ENCODE data around the gene TMCC1.
"Not testable (repeated sequence)": the region's sequence is repeated elsewhere in the genome, so short reads cannot be mapped to it uniquely, and the experiment has no call there.

Gene TMCC1

DNA sequence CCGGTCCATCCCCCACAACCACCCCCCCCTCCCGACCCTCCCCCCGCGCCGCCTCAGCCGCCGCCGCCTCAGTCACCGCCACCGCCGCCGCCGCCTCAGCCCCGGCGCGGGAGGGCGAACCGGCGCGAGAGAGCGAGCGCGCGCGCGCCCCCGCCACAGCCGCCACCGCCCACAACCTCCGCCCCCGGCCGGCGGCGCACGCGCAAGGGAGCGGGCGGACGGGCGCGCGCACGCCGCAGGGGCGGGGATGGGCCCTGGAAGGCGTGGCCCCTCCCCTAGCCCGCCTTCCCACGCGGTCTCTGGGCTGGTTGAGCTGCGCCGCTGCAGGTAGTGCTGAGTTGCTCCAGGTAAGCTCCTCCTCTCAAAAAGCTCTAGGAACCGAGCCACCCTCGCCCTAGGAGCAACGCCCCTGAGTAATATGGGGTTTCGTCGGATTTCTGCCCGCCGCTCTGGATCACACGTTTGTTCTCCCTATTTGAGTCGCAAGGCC lies at the start of gene TMCC1:
TMCC1 (minus strand) TSS at position 131 of the 490 bp plus-strand sequence.
- DNase-seq (ENCODE audit: low spot score) = peak; percentile 89

DNA sequence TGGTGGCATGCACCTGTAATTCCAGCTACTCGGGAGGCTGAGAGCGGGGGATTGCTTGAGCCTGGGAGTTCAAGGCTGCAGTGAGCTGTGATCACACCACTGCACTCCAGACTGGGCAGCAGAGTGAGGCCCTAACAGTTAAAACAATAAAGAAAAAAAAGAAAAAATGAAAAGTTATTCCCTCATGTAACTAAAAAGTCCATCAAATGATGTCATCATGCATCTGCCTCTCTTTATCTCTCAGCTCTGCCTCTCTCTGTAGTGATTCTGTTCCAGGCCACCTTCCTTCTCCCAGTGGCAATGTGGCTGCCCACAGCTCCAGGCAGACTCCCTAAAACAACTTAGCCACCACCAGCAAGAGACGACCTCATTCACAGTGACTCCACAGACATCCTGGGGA lies 49.5 kb upstream of the TMCC1 start:
- DNase-seq (ENCODE audit: low spot score) = no peak

DNA sequence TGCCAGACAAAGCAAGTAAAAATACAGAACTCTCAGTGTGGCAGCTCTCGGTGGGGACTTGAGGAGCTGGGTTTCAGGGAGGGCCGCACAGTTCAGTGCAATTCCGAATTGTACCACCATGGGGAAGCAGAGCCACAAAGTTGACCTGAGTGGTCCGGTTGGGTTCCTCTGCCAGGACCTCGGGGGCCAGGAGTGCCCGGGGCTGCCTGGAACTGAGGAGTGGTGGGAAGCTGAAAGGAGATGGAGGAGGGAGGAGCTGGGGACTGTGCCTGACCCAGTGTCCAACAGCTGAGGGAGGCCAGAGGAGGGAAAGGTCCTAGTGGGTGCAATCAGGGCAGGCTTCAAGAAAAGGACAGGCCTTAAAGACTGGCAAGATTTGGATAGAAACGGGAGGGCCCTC lies 48.8 kb upstream of the TMCC1 start:
- DNase-seq (ENCODE audit: low spot score) = peak; percentile 16

DNA sequence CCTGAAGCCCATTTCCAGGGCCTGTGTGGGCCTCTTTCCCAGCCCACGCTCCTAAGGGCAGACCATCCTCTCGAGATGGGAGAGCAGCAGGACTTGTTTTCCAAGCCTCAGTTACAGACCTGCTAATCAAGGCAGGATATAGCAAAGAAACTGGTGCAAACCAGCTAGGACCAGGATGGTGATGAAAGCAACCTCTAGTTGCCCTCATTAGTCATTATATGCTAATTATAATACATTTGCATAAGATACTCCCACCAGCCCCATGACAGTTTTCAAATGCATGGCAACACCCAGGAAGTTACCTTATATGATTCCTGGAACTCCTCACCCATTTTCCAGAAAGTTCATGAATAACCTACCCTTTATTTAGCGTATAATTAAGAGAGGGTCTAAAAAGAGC lies 46.6 kb upstream of the TMCC1 start:
- DNase-seq (ENCODE audit: low spot score) = no peak

DNA sequence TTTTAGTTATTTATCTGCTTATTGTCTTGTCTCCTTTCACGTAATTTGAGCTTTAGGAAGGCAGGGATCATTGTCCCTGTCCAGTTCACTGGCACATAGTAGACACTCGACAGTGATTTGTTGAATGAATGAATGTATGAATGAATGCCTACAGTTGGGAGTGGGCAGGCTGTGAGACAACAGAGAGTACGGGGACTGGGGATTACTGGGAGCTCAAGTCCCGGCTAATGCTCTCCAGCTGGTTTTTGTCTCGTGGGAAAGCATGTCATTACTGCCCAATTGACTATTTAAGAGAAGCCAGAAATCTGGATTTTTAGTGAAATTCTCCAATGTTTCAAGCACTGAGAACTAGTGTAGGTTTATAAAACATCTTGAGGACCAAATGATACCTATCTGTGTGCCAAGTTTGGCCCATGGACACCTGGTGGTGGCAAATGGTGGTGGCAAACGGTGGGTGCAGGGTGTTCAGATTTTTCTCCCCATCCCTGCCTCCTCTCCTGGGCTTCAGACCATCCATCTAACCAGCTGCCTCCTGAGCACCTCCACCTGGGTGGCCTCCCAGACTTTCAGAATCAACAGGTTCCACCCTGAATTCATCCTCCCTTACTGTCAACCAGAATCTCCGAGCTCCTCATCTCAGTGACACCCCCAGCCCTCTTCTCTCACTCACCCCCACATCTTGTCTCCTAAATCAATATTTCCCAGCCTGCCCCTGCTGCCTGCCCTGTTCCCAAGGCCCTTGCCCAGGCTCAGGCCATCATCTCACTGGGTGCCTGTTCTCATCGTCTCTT lies 44.8 kb upstream of the TMCC1 start:
- no peak for DNase-seq (ENCODE audit: low spot score)

DNA sequence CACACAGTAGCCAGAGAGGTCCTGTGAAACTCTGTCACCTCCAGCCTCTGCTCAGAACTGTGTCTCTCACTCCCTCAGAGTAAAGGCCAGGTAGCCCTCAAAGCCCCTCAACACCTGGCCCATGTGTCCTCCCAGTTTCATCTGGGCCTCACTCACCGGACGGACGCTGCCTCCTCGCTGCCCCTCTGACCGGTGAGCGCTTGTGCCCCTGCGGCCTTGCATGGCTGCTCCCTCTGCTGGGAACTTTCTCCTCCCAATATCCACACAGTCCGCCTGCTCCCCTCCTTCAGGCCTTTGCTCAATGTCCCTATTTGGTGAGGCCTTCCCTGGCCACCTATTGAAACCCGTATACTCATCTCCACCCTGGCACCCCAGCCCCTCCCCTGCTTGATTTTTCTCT lies 44.2 kb upstream of the TMCC1 start:
- DNase-seq (ENCODE audit: low spot score) = no peak

DNA sequence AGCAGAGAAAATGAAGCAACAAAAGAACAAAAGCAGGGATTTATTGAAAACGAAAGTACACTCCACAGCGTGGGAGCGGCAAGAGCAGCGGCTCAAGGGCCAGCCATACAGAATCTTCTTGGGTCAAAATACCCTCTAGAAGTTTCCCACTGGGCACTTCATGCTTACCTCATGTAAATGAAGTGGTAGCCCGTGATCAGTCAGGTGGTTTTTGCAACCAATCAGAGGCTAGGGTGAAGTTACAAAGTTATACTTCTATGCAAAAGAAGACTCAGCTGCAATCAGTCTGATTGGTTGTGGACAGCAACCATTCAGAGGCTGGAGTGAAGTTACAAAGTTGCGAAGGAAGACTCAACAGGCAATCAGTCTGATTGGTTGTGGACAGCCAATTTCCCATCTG lies 43.2 kb upstream of the TMCC1 start:
- DNase-seq (ENCODE audit: low spot score) = peak; percentile 35

DNA sequence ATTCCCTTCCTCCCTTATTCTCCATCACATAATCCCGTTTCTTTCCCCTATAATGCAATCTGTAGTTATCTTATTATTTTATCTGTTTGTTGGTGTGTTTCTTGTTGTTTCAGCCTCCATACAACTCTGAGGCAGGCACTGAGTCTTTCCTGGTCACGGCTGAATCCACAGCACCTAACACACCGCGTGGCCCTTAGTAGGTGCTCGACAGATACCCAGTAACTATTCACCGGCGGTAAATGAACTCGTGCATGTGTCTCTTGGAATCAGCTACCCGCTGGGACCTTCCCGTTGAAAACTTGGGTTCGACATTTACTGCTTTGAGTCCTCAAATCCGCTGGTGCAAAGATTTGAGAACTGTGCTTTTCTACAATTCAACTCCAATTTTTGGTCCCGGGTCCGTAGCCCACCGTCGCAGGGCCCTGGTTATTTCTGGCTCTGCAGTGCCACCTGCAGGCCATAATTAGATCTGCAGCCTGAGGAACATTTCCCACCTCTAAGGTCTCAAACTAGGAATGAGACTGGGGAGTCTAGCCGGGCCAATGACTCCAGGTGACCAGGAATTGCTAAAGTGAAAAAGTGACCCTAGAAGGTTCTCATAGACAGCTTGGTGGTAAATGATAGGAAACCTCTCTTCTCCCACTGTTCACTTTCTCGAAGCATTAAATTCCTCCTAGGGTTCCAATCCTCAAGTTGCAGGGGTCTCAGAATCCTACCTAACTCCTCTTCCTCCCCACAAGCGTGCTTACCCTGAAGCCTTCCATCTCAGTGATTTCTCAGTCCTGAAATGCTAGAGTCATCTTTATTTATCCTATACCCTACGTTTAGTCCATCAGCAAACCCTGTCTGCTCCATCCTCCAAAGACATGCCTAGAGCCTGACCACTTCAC lies 41.0 kb upstream of the TMCC1 start:
- DNase-seq (ENCODE audit: low spot score) = peak; percentile 36

DNA sequence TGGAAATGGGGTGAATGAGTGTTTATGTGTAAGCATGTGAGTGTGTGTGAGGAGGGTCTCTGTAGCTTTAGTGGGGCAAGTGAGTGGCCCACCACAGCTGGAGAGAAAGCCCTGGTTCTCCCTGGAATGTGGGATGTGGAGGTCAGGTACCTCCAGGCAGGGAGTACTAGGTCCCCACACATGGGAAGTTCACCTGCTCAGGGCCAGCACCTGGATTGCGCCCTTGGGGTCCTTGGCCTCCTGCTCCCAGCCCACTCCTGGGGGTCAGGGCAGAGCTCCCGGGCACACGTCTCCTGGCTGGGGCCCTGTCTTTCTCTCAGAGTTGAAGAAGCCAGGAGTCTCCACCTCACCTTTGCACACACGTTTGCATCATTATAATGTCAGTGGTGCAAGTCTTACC lies 40.0 kb upstream of the TMCC1 start:
- DNase-seq (ENCODE audit: low spot score) = no peak

DNA sequence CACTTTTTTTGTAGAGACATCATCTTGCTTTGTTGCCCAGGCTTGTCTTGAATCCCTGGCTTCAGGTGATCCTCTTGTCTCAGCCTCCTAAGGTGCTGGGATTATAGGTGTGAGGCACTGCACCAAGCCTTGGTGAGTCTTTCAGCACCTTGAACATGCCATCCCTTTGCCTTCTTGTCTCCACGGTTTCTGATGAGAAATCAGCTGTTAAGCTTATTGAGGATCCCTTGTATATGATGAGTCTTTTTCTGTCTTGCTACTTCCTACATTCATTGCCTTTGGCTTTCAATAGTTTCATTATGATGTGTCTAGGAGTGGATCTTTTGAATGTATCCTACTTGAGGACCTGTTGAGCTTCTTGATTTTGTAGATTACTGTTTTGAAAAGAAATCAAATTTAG lies 35.9 kb upstream of the TMCC1 start:
- DNase-seq (ENCODE audit: low spot score) = no peak

DNA sequence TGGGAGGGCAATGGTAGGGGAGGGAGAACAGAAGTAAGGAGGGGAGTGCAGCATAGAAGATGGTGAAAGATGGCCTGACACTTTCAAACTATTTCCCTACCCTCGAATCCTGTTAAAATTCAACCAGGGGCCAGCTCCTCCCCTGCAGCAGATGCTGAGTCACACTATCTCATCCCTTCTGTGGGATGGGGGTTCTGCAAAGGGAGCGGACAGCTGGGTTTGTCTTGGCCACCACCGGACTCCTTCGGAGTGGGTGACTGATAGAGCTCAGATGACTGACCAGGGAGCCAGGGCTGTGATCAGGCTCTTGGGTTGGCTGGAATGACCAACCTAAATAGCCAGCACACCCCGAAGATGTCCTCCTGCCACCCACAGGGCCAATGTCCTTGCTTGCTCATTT lies 33.6 kb upstream of the TMCC1 start:
- no peak for DNase-seq (ENCODE audit: low spot score)

DNA sequence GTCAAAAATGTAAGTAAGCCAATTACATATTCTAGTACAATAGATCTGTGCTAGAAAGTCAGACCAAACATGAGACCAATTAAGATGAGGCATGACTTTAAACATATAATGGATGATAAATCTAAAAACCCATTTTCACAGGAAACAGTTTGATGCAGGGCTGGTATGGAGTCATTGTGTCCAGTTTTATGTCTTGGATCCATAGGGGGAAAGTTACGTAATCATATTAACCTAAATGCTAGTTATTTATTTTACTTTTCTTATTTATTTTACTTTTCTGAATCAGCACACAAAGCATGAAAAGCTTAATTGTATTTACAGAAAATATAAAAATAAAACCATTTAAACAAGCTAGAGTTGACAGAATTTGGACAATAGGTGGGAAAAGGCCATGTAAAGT lies 26.3 kb upstream of the TMCC1 start:
- DNase-seq (ENCODE audit: low spot score) = no peak

DNA sequence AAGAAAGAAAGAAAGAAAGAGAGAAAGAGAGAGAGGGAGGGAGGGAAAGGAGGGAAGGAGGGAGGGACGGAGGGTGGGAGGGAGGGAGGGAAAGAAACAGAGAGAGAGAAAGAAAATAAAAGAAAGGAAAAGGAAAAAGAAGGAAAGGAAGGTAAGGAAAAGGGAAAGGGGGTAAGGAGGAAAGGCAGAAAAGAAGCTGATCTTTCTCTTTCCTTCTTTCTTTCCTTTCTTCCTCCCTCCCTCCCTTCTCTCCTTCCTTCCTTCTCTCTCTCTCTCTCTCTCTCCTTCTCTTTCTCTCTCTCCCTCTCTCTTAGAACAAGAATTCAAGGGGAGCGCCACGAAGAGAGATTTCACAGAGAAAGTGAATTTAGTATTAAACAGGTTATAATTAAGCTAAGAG lies 25.8 kb upstream of the TMCC1 start:
- no peak for DNase-seq (ENCODE audit: low spot score)

DNA sequence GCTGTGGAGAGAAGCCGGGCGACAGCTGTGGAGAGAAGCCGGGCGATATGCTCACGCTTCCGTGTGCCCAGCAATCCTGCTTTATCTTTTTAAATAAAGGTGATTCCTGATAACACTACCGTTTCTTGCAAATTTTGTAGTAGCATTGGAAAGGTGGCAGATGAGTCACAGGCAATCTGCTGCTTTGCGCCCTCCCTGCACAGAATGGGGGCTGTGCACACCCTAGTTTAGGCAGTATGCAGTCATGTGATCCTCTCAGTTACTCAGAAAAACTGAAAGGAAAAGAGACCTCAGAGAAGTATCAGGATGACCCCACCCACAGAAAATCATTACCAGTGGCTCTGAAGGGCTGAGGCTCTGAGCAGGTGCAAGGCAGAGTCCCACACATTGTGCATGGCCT lies 24.9 kb upstream of the TMCC1 start:
- no peak for DNase-seq (ENCODE audit: low spot score)

DNA sequence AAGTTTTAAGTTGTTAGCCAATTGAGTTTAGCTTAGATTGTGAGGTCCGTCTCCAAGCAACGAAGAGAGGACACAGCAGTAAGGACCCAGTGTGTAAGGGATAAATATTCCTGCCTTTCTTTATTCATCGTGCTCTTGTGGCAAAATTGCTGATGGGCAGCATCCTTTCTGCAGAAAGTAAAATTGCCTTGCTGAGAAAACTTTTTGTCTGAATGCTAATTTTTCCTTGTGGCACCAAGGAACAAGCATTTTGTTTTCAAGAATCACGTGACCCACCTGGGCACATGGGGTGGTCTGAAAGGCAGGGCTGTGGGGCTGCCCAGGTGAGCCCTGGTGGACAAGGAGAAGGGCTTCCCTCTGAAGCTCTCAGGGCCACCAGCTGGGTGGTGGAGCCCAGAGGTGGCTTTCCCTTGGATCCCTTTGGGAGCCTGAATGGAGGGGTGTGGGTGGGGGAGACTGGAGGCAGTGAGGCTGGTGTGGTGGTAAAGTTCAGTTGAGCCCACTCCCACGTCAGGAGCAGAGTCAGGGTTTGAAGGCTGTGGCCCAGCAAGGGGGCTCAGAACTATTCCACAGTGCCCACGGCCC lies 24.0 kb upstream of the TMCC1 start:
- no peak for DNase-seq (ENCODE audit: low spot score)

DNA sequence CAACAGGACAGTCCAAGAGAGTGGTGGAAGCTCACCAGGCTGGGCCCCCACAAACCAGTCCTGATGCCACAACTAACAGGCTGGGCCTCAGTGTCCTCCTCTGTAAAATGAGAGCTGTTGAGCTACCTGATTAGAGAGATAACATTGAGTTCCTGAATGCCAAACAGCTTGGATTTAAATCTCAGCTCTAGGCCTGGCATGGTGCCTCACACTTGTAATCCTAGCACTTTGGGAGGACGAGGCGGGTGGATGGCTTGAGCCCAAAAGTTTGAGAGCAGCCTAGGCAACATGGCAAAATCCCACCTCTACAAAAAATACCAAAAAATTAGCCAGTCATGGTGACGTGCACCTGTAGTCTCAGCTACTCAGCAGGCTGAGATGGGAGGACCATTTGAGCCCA lies 20.1 kb upstream of the TMCC1 start:
- no peak for DNase-seq (ENCODE audit: low spot score)

DNA sequence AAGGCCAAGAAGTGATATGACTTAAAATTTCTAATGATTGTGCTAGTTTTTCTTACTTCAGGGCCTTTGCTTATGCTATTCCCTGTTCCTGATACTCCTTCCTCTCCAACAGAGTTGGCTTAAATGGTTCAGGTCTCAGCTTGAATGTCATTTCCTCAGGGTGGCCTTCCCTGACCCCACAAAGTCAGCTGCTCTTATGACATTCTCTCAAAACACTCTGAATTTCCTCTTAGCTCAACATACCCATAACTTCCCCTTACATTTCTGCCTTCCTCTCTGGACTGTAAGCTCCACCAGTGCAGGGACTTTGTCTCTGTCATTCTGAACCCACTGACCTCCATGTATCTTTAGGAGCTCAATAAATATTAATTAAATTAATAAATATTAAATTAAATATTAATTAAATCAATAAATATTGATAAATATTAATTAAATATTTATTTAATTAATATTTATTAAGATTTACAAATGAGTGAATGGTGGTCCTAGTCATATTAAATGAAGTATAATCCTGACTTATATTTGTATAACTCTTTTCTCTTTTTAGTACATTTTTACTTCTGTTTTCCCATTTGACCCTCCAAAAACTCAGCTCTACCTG lies 17.9 kb upstream of the TMCC1 start:
- no peak for DNase-seq (ENCODE audit: low spot score)

DNA sequence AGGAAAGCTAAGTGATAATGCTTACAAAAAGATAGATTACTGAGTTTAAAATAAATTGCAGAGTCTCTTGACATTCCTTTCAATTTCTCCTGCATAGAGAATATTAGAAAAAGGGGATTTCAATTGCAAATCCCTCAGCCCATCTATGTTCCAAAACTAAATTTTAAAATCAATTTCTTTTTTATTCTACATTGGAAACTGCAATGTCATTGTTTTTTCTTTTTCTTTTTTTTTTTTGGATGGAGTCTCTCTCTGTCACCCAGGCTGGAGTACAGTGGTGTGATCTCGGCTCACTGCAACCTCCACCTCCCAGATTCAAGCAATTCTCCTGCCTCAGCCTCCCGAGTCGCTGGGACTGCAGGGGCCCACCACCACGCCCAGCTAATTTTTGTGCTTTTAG lies 15.7 kb upstream of the TMCC1 start:
- not testable (repeated sequence) for DNase-seq (ENCODE audit: low spot score)

DNA sequence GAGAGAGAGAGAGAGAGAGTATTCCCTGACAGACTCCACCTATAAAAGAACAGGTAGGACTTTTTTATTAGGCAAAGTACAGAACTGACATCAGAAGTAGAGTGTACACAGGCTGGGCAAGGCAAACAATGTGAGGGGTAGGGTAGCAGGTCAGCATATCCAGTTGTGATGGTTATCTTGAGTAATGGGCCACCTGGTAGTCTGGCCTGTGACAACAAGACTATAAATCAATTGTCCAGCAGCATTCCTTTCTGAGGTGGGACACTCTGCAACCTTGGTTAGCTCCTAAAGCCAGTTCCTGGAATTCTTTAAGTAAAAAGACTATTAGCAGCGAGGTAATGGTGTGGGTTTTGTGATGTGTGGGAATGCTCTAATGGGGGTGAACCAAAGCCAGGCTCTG lies 14.9 kb upstream of the TMCC1 start:
- DNase-seq (ENCODE audit: low spot score) = no peak

DNA sequence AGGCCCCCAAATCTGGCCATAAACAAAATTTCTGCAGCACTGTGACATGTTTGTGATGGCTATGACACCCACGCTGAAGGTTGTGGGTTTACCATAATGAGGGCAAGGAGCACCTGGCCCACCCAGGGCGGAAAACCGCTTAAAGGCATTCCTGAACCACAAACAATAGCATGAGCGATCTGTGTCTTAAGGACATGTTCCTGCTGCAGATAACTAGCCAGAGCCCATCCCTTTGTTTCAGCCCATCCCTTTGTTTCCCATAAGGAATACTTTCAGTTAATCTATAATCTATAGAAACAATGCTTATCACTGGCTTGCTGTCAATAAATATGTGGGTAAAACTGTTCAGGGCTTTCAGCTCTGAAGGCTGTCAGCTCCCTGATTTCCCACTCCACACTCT lies 7.8 kb upstream of the TMCC1 start:
- not testable (repeated sequence) for DNase-seq (ENCODE audit: low spot score)

DNA sequence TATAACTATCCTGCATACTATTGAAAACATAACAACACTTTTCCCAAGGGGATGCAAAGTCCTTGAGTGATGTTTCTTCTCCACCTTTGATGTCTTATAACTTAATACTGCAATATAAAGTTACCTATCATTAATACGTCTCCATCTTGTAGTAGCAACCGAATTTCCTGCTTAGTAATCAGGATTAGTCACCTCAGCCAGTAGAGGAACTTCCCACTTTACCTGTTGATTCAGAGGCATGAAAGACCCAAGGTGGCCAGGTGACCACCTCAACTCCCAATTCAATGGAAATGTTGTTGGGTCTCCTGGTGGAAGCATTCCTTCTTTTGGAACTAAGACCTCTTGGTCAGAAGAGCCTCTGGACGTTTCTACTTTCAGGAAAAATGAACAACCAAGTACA lies 3.5 kb upstream of the TMCC1 start:
- no peak for DNase-seq (ENCODE audit: low spot score)

DNA sequence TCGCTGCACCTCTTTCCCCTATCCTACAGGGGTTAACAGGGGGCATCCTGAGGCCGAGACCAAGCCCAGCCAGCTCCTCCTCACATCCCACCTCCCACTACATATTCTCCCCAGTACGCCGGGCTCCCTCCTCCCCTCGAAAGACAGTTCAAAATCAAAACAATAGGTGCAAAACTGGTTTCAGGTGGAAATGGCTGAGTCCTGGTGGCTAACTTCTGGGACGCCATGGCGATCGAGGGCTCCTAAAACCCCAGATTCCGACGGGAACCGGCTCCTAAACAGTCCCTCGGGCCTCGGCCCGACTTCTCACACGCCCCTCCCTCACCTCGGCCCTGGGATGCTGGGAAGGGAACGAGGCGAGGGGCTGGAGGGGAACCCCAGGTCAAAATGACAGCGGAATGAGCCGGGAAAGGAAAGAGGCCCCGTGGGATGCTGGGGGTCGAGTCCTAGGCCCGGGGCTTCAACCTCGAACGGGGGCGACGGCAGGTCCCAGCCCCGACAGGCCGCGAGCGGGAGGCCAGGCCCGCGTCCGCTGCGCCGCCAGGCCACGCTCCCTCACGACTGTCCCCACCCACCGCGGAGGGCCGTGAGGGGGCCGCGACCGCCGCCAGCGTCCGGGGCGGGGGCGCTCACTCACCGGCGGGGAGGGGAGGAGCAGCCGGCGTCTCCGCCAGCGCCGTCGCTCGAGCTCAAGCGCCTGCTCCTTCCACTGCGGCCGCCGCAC lies 492 bp downstream of the TMCC1 start:
- DNase-seq (ENCODE audit: low spot score) = peak; percentile 16
